PC-3 (cell line): ENCODE measurements around the gene ACTR1A. TPM values are rescaled to one million over a fixed set of nuclear protein-coding genes. Genes with fewer than 3 reads are reported as not detected.

Experiments
- ATAC-seq: fragments of 200-7000 bp; cut with Tn5 transposase; 2 replicates; pipeline ENCODE4 v1.9.1; 2020; ENCODE audit warnings: mild to moderate bottlenecking, moderate library complexity
- BruUV-seq: library from RNA; stranded (reverse); fragments of 400-500 nt; replicated peaks from 2 replicates; lab custom pipeline; 2021; lab: Mats Ljungman, UMichigan
- CTCF ChIA-PET: fragments of 300-600 bp; sonication (Branson Sonifier 250); formaldehyde crosslinking; loops from one replicate; lab custom pipeline; 2022; ENCODE audit warnings: antibody characterized with exemption; lab: Charles Lee
- POLR2A ChIA-PET: fragments of 300-600 bp; sonication (Branson Sonifier 250); formaldehyde crosslinking; loops from one replicate; lab custom pipeline; 2022; ENCODE audit warnings: antibody characterized with exemption; ENCODE audit not compliant: unreplicated experiment; lab: Charles Lee
- DNase-seq: peaks from one replicate; pipeline ENCODE4 v3.0.0-alpha.2; 2015
- H2AFZ ChIP-seq: fragments of 300-600 bp; sonication (generic); 2 replicates; pipeline ENCODE4 v1.6.0; 2016; ENCODE audit warnings: antibody characterized with exemption, low read length
- H3F3A ChIP-seq: fragments of 300-600 bp; sonication (generic); one replicate; pipeline ENCODE4 v1.6.0; 2017; ENCODE audit warnings: antibody characterized with exemption, low read length, control low read depth, mild to moderate bottlenecking; ENCODE audit not compliant: unreplicated experiment
- H3K27ac ChIP-seq: fragments of 300-600 bp; sonication (generic); 2 replicates; pipeline ENCODE4 v1.5.1; 2016; ENCODE audit warnings: mild to moderate bottlenecking, low read length
- H3K27me3 ChIP-seq: fragments of 300-600 bp; sonication (generic); 2 replicates; pipeline ENCODE4 v1.6.1; 2016; ENCODE audit warnings: low read length, mixed read lengths
- H3K36me3 ChIP-seq: fragments of 300-600 bp; sonication (generic); 2 replicates; pipeline ENCODE4 v1.6.1; 2016; ENCODE audit warnings: low read depth, mixed run types, low read length, mixed read lengths
- H3K4me1 ChIP-seq: fragments of 300-600 bp; sonication (generic); 2 replicates; pipeline ENCODE4 v1.5.1; 2016; ENCODE audit warnings: low read length; ENCODE audit not compliant: insufficient read depth
- H3K4me2 ChIP-seq: fragments of 300-600 bp; sonication (generic); 2 replicates; pipeline ENCODE4 v1.6.0; 2016; ENCODE audit warnings: low read length
- H3K4me3 ChIP-seq: fragments of 300-600 bp; sonication (generic); 2 replicates; pipeline ENCODE4 v1.5.1; 2016; ENCODE audit warnings: mild to moderate bottlenecking, low read length, mixed read lengths
- H3K79me2 ChIP-seq: fragments of 300-600 bp; sonication (generic); 2 replicates; pipeline ENCODE4 v1.6.1; 2017; ENCODE audit warnings: low read length, mixed read lengths
- H3K9ac ChIP-seq: fragments of 300-600 bp; sonication (generic); 2 replicates; pipeline ENCODE4 v1.6.0; 2016; ENCODE audit warnings: mild to moderate bottlenecking, low read length
- H3K9me2 ChIP-seq: fragments of 300-600 bp; sonication (generic); replicated peaks from 2 replicates; pipeline ENCODE4 v1.6.1; 2016; ENCODE audit warnings: mixed run types, low read length, mixed read lengths
- H3K9me3 ChIP-seq: fragments of 300-600 bp; sonication (generic); 2 replicates; pipeline ENCODE4 v1.6.1; 2016; ENCODE audit warnings: low read length, mixed read lengths
- H4K20me1 ChIP-seq: fragments of 300-600 bp; sonication (generic); 2 replicates; pipeline ENCODE4 v1.6.1; 2016; ENCODE audit warnings: low read length, mixed read lengths
- CTCF ChIP-seq: fragments of 300-600 bp; sonication (generic); conservative IDR thresholded peaks from 2 replicates; pipeline ENCODE4 v1.5.1; 2017; ENCODE audit warnings: antibody characterized with exemption, low read depth, mild to moderate bottlenecking, low read length
- EZH2 ChIP-seq: fragments of 300-600 bp; sonication (generic); IDR thresholded peaks from one replicate; pipeline ENCODE4 v1.6.1; 2017; ENCODE audit warnings: antibody characterized with exemption, mild to moderate bottlenecking, low read length; ENCODE audit not compliant: unreplicated experiment
- EZH2phosphoT487 ChIP-seq: fragments of 300-600 bp; sonication (generic); IDR thresholded peaks from 2 replicates; pipeline ENCODE4 v1.6.1; 2018; ENCODE audit warnings: mild to moderate bottlenecking, antibody characterized with exemption, low read length, borderline replicate concordance
- intact Hi-C: fragments of 100-400 bp; cut with micrococcal nuclease; formaldehyde crosslinking; loops from 2 replicates; pipeline ENCODE4 v1.9.0; 2023
- total RNA-seq: library from RNA; depleted of rRNA; stranded (reverse); fragments of >200 nt; gene quantifications from 2 replicates; pipeline ENCODE4 v1.2.3, GENCODE V29; 2014

ACTR1A gene
- total RNA-seq, 1 experiment from 2014 or later: 69.9 TPM

- H3F3A ChIP-seq: no peaks in the 10 kb centered on the region
- H3K4me2 ChIP-seq: peak overlapping the region; percentile 95
- H3K27me3 ChIP-seq: no peaks in the 10 kb centered on the region
- ATAC-seq (no peak), DNase-seq (no peak)
- ChIA-PET CTCF (interaction anchor here (0.5 to 3.4 kb wide), 2 partner anchors 72 to 79 kb away, joined by 3 to 31 read pairs; partner anchors contain the start of gene CUEDC2), POLR2A (no interaction called here)
- H3K9ac ChIP-seq: peak overlapping the region; percentile 69
- peaks cover 30% of the 10 kb centered on the region for H3K4me1 ChIP-seq
- peak overlapping the region; percentile 49 for H2AFZ ChIP-seq
- H3K79me2 ChIP-seq: peaks cover 64% of the 10 kb centered on the region
- peak overlapping the region; percentile 92 for H3K4me3 ChIP-seq
- H4K20me1 ChIP-seq: peaks cover 14% of the 10 kb centered on the region; the same call in 1 of the 2 replicates
- TF ChIP-seq EZH2phosphoT487 (no peak), EZH2 (no peak), CTCF (no peak)
- no peaks in the 10 kb centered on the region for H3K9me2 ChIP-seq
- intact Hi-C loops: loop anchor here (5.0 kb wide), 1 partner anchor 208 kb away; the partner anchor contains the start of genes ARL3 and SFXN2
- H3K9me3 ChIP-seq: no peaks in the 10 kb centered on the region
- H3K36me3 ChIP-seq: no peaks in the 10 kb centered on the region
- no TSS peak for BruUV-seq
- no peak overlapping the region for H3K27ac ChIP-seq
Measured at GRCh38 chr10:102504179-102504975, 1.9 kb upstream of the ACTR1A start.

- POLR2A ChIA-PET: interaction anchor here (0.7 to 1.0 kb wide), 3 partner anchors 109 to 546 kb away, joined by 3 to 7 read pairs (median 3); no protein-coding TSS in a partner anchor
- peak within 1 kb of the TSS; percentile 99 for H2AFZ ChIP-seq
Measured at GRCh38 chr10:102503264-102504178, 1.0 kb upstream of the ACTR1A start, which contains the start of gene SUFU. Gene SUFU, plus strand, starts transcription at chr10:102503972. Its CDS starts 181 bp downstream, at chr10:102504153.

More at GRCh38 chr10:102503264-102504178, 1.0 kb upstream of the ACTR1A start, which contains the start of gene SUFU:
- peak within 1 kb of the TSS; percentile 95 for H3K4me2 ChIP-seq
- H3K9me3 ChIP-seq: no peaks in the 10 kb centered on the region
- peak within 1 kb of the TSS; percentile 69 for H3K9ac ChIP-seq
- H4K20me1 ChIP-seq: peaks cover 17% of the 10 kb centered on the region; the same call in 1 of the 2 replicates
- no peaks in the 10 kb centered on the region for H3K9me2 ChIP-seq
- H3K27me3 ChIP-seq: no peaks in the 10 kb centered on the region
- DNase-seq (peak; percentile 97), ATAC-seq (peak; percentile 61)
- peaks cover 22% of the 10 kb centered on the region for H3K4me1 ChIP-seq
- H3K4me3 ChIP-seq: peak within 1 kb of the TSS; percentile 92
- H3K27ac ChIP-seq: no peak within 1 kb of the TSS
- no peaks in the 10 kb centered on the region for H3F3A ChIP-seq
- H3K36me3 ChIP-seq: no peaks in the 10 kb centered on the region
- intact Hi-C loops: loop anchor here (1.0 to 5.0 kb wide), 3 partner anchors 80 to 209 kb away; partner anchors contain the start of genes ARL3 and SFXN2
- H3K79me2 ChIP-seq: peaks cover 72% of the 10 kb centered on the region
- no TSS peak for BruUV-seq
- CTCF ChIA-PET: interaction anchor here (0.5 to 3.4 kb wide), 5 partner anchors 71 to 911 kb away, joined by 3 to 31 read pairs (median 3); partner anchors contain the start of gene CUEDC2
- peak; percentile 72 for TF ChIP-seq CTCF
- TF ChIP-seq EZH2: no peak
